Esophagus muscularis mucosa (tissue), 4 donors: ENCODE results near the gene ERC2. TPM values are rescaled to one million over a fixed set of nuclear protein-coding genes. Genes with fewer than 3 reads are reported as not detected.
A peak's percentile ranks its signal among the peaks of the same experiment; 100 is the strongest.

Experiments used
- DNase-seq: peaks from one replicate; pipeline ENCODE4 v3.0.0-alpha.2; 2017; ENCODE audit errors: extremely low spot score
- H3K27ac ChIP-seq, 4 donors: fragments of 200-600 bp; sonication (generic); replicated peaks in 1 of 4; 1 replicate in 3 of 4; 2 replicates in 1 of 4; pipeline ENCODE4 v1.5.1; 2016 to 2019; ENCODE audit warnings: mild to moderate bottlenecking in 1 of 4
- H3K27me3 ChIP-seq, 4 donors: fragments of 200-600 bp; sonication (generic); one replicate each; pipeline versions ENCODE4 v1.5.1 to v1.6.0; 2016 to 2019
- H3K36me3 ChIP-seq, 4 donors: fragments of 200-600 bp; sonication (generic); one replicate each; pipeline ENCODE4 v1.5.1; 2016 to 2019
- H3K4me1 ChIP-seq, 4 donors: fragments of 200-600 bp; sonication (generic); one replicate each; pipeline ENCODE4 v1.5.1; 2016 to 2019
- H3K4me3 ChIP-seq, 4 donors: fragments of 200-600 bp; sonication (generic); 1 replicate in 2 of 4; 2 replicates in 2 of 4; pipeline ENCODE4 v1.5.1; 2016 to 2019; ENCODE audit warnings: mild to moderate bottlenecking in 4 of 4, moderate library complexity in 1 of 4
- H3K9me3 ChIP-seq, 4 donors: fragments of 200-600 bp; sonication (generic); 1 replicate in 3 of 4; 2 replicates in 1 of 4; pipeline ENCODE4 v1.5.1; 2016 to 2019
- EP300 ChIP-seq: sonication (generic); formaldehyde crosslinking; IDR thresholded peaks from one replicate; pipeline ENCODE4 v1.6.1; 2017; ENCODE audit warnings: antibody characterized with exemption
- POLR2A ChIP-seq: fragments of 450-650 bp; IDR thresholded peaks from one replicate; pipeline ENCODE4 v1.6.1; 2017; ENCODE audit warnings: antibody characterized with exemption, moderate library complexity, mild to moderate bottlenecking, low read depth
- POLR2AphosphoS5 ChIP-seq, 2 donors: sonication (generic); formaldehyde crosslinking; IDR thresholded peaks; one replicate each; pipeline ENCODE4 v1.6.1; 2017; ENCODE audit warnings: antibody characterized with exemption in 2 of 2
- WGBS: methylation state at CpG from one replicate; pipeline ENCODE4 v1.1.5; 2018; 5-methylcytosine and 5-hydroxymethylcytosine counted together
- intact Hi-C: fragments of 100-400 bp; cut with DNase I; formaldehyde crosslinking; loops from one replicate; pipeline ENCODE4 v1.15.1; 2023
- total RNA-seq, 4 donors: library from RNA; depleted of rRNA; stranded (reverse); fragments of >200 nt; gene quantifications; one replicate each; pipeline versions ENCODE4 v1.1.0 to v1.2.1, GENCODE V29; 2016
- TF ChIP-seq, protein P1 (sequence below), 3 experiments: fragments of 200-600 bp in 2 of 3; fragments of 450-650 bp in 1 of 3; sonication (generic) in 2 of 3; IDR thresholded peaks; one replicate each; pipeline ENCODE4 v1.5.1; 2017 to 2019; ENCODE audit warnings: antibody characterized with exemption in 3 of 3, mild to moderate bottlenecking in 2 of 3, moderate library complexity in 1 of 3

Gene ERC2
- total RNA-seq, 4 donors from 2014 or later: 0.42 to 2.0 (median 1.5) TPM

GRCh38 chr3:55882006-55882405 is 586.3 kb downstream of the ERC2 start:
- H3K4me3 ChIP-seq: no peak overlapping the region
- no peak for TF ChIP-seq EP300
- TF ChIP-seq POLR2AphosphoS5 (IDR thresholded peaks at IDR 0.05): no peak
- TF ChIP-seq POLR2A: no peak
- TF ChIP-seq, protein P1, sequence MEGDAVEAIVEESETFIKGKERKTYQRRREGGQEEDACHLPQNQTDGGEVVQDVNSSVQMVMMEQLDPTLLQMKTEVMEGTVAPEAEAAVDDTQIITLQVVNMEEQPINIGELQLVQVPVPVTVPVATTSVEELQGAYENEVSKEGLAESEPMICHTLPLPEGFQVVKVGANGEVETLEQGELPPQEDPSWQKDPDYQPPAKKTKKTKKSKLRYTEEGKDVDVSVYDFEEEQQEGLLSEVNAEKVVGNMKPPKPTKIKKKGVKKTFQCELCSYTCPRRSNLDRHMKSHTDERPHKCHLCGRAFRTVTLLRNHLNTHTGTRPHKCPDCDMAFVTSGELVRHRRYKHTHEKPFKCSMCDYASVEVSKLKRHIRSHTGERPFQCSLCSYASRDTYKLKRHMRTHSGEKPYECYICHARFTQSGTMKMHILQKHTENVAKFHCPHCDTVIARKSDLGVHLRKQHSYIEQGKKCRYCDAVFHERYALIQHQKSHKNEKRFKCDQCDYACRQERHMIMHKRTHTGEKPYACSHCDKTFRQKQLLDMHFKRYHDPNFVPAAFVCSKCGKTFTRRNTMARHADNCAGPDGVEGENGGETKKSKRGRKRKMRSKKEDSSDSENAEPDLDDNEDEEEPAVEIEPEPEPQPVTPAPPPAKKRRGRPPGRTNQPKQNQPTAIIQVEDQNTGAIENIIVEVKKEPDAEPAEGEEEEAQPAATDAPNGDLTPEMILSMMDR (IDR thresholded peaks at IDR 0.05): no peak
- H3K27me3 ChIP-seq: no peaks in the 10 kb centered on the region
- DNase-seq: peak; percentile 66
- H3K4me1 ChIP-seq: peaks cover 0 to 29% (median 7%) of the 10 kb centered on the region in 4 donors
- WGBS: 79% methylated on average over 2 of the region's 2 CpGs
- intact Hi-C loops: no loop called here
- H3K36me3 ChIP-seq: no peaks in the 10 kb centered on the region
- H3K27ac ChIP-seq: no peak overlapping the region
- H3K9me3 ChIP-seq: no peaks in the 10 kb centered on the region

DNA sequence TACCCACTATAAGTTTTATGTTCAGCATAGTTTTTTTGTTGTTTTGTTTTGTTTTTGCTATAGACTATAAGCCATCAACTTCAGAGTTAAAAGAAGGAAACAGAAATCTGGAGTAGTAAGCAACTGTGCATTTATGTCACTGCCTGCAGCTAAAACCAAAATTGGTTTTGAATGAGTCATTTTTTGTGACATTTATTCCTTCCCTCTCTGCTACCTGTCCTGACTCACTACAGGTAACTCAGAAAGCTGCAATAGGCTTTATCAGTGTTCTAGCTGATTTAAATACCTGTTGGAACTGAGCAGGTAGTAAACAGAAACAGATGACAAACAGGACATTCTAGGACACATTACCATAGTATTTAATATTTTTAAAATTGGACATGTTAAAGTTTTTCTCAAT is 587.9 kb downstream of the ERC2 start:
- Histone ChIP-seq H3K27ac (no peak overlapping the region), H3K4me3 (no peak overlapping the region), H3K36me3 (no peaks in the 10 kb centered on the region), H3K27me3 (no peaks in the 10 kb centered on the region), H3K4me1 (peaks cover 0 to 33% (median 9%) of the 10 kb centered on the region in 4 donors), H3K9me3 (no peaks in the 10 kb centered on the region)
- TF ChIP-seq EP300: no peak
- no peak for TF ChIP-seq POLR2A
- TF ChIP-seq, protein P1 (IDR thresholded peaks at IDR 0.05): no peak
- no peak for TF ChIP-seq POLR2AphosphoS5 (IDR thresholded peaks at IDR 0.05)
- DNase-seq: no peak
- intact Hi-C loops: no loop called here

GRCh38 chr3:55879901-55880331 is 588.4 kb downstream of the ERC2 start:
- Histone ChIP-seq H3K27ac (no peak overlapping the region), H3K4me1 (peaks cover 0 to 31% (median 7%) of the 10 kb centered on the region in 4 donors), H3K36me3 (no peaks in the 10 kb centered on the region), H3K4me3 (no peak overlapping the region), H3K9me3 (no peaks in the 10 kb centered on the region), H3K27me3 (no peaks in the 10 kb centered on the region)
- 17% methylated on average over 2 of the region's 2 CpGs for WGBS
- TF ChIP-seq EP300 (no peak), POLR2A (no peak), POLR2AphosphoS5 (IDR thresholded peaks at IDR 0.05) (no peak)
- TF ChIP-seq, protein P1 (IDR thresholded peaks at IDR 0.05): no peak
- intact Hi-C loops: no loop called here
- DNase-seq: peak; percentile 70

GRCh38 chr3:55877703-55878102 is 590.6 kb downstream of the ERC2 start:
- intact Hi-C loops: no loop called here
- 85% methylated on average over 4 of the region's 4 CpGs for WGBS
- no peak for TF ChIP-seq POLR2A
- TF ChIP-seq, protein P1 (IDR thresholded peaks at IDR 0.05): no peak
- no peak for TF ChIP-seq POLR2AphosphoS5 (IDR thresholded peaks at IDR 0.05)
- no peak for TF ChIP-seq EP300
- Histone ChIP-seq H3K27me3 (no peaks in the 10 kb centered on the region), H3K27ac (no peak overlapping the region), H3K9me3 (no peaks in the 10 kb centered on the region), H3K4me1 (peaks cover 0 to 32% (median 7%) of the 10 kb centered on the region in 4 donors), H3K4me3 (no peak overlapping the region), H3K36me3 (no peaks in the 10 kb centered on the region)
- peak; percentile 45 for DNase-seq

DNA sequence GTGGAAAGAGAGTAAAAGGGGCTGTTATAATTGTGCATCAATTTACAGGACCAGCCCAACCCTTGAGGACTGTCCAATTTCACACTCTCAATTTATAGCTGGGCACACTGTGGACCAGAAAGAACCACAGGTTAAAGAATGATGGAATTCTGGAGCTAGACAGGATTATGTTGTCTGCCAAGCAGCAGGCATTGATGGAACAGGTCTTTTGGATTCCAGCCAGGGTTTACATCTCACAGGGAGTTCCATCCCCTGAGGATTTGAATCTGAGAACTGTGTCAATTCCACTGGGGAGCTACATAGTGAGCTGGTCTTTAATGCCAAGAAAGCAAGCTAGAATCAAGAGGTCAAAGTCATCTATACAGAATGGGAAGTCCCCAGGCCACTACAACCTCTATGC is 591.7 kb downstream of the ERC2 start:
- Histone ChIP-seq H3K4me1 (peaks cover 0 to 32% (median 7%) of the 10 kb centered on the region in 4 donors), H3K27me3 (no peaks in the 10 kb centered on the region), H3K36me3 (no peaks in the 10 kb centered on the region), H3K9me3 (no peaks in the 10 kb centered on the region), H3K27ac (no peak overlapping the region), H3K4me3 (no peak overlapping the region)
- intact Hi-C loops: no loop called here
- TF ChIP-seq POLR2AphosphoS5 (IDR thresholded peaks at IDR 0.05) (no peak), EP300 (no peak), POLR2A (no peak)
- TF ChIP-seq, protein P1 (IDR thresholded peaks at IDR 0.05): no peak
- DNase-seq: peak; percentile 31
